PC-3 (cell line): ENCODE results near the gene RAP1GAP2. TPM values are rescaled to one million over a fixed set of nuclear protein-coding genes. Genes with fewer than 3 reads are reported as not detected.
"Not testable (repeated sequence)": the region's sequence is repeated elsewhere in the genome, so short reads cannot be mapped to it uniquely, and the experiment has no call there.

ENCODE experiments used
- ATAC-seq: fragments of 200-7000 bp; cut with Tn5 transposase; 2 replicates; pipeline ENCODE4 v1.9.1; 2020; ENCODE audit warnings: mild to moderate bottlenecking, moderate library complexity
- BruUV-seq: library from RNA; stranded (reverse); fragments of 400-500 nt; replicated peaks from 2 replicates; lab custom pipeline; 2021; lab: Mats Ljungman, UMichigan
- CTCF ChIA-PET: fragments of 300-600 bp; sonication (Branson Sonifier 250); formaldehyde crosslinking; loops from one replicate; lab custom pipeline; 2022; ENCODE audit warnings: antibody characterized with exemption; lab: Charles Lee
- POLR2A ChIA-PET: fragments of 300-600 bp; sonication (Branson Sonifier 250); formaldehyde crosslinking; loops from one replicate; lab custom pipeline; 2022; ENCODE audit warnings: antibody characterized with exemption; ENCODE audit not compliant: unreplicated experiment; lab: Charles Lee
- DNase-seq: peaks from one replicate; pipeline ENCODE4 v3.0.0-alpha.2; 2015
- H2AFZ ChIP-seq: fragments of 300-600 bp; sonication (generic); 2 replicates; pipeline ENCODE4 v1.6.0; 2016; ENCODE audit warnings: antibody characterized with exemption, low read length
- H3F3A ChIP-seq: fragments of 300-600 bp; sonication (generic); one replicate; pipeline ENCODE4 v1.6.0; 2017; ENCODE audit warnings: antibody characterized with exemption, low read length, control low read depth, mild to moderate bottlenecking; ENCODE audit not compliant: unreplicated experiment
- H3K27ac ChIP-seq: fragments of 300-600 bp; sonication (generic); 2 replicates; pipeline ENCODE4 v1.5.1; 2016; ENCODE audit warnings: mild to moderate bottlenecking, low read length
- H3K27me3 ChIP-seq: fragments of 300-600 bp; sonication (generic); 2 replicates; pipeline ENCODE4 v1.6.1; 2016; ENCODE audit warnings: low read length, mixed read lengths
- H3K36me3 ChIP-seq: fragments of 300-600 bp; sonication (generic); 2 replicates; pipeline ENCODE4 v1.6.1; 2016; ENCODE audit warnings: low read depth, mixed run types, low read length, mixed read lengths
- H3K4me1 ChIP-seq: fragments of 300-600 bp; sonication (generic); 2 replicates; pipeline ENCODE4 v1.5.1; 2016; ENCODE audit warnings: low read length; ENCODE audit not compliant: insufficient read depth
- H3K4me2 ChIP-seq: fragments of 300-600 bp; sonication (generic); 2 replicates; pipeline ENCODE4 v1.6.0; 2016; ENCODE audit warnings: low read length
- H3K4me3 ChIP-seq: fragments of 300-600 bp; sonication (generic); 2 replicates; pipeline ENCODE4 v1.5.1; 2016; ENCODE audit warnings: mild to moderate bottlenecking, low read length, mixed read lengths
- H3K79me2 ChIP-seq: fragments of 300-600 bp; sonication (generic); 2 replicates; pipeline ENCODE4 v1.6.1; 2017; ENCODE audit warnings: low read length, mixed read lengths
- H3K9ac ChIP-seq: fragments of 300-600 bp; sonication (generic); 2 replicates; pipeline ENCODE4 v1.6.0; 2016; ENCODE audit warnings: mild to moderate bottlenecking, low read length
- H3K9me2 ChIP-seq: fragments of 300-600 bp; sonication (generic); replicated peaks from 2 replicates; pipeline ENCODE4 v1.6.1; 2016; ENCODE audit warnings: mixed run types, low read length, mixed read lengths
- H3K9me3 ChIP-seq: fragments of 300-600 bp; sonication (generic); 2 replicates; pipeline ENCODE4 v1.6.1; 2016; ENCODE audit warnings: low read length, mixed read lengths
- H4K20me1 ChIP-seq: fragments of 300-600 bp; sonication (generic); 2 replicates; pipeline ENCODE4 v1.6.1; 2016; ENCODE audit warnings: low read length, mixed read lengths
- EZH2 ChIP-seq: fragments of 300-600 bp; sonication (generic); IDR thresholded peaks from one replicate; pipeline ENCODE4 v1.6.1; 2017; ENCODE audit warnings: antibody characterized with exemption, mild to moderate bottlenecking, low read length; ENCODE audit not compliant: unreplicated experiment
- EZH2phosphoT487 ChIP-seq: fragments of 300-600 bp; sonication (generic); IDR thresholded peaks from 2 replicates; pipeline ENCODE4 v1.6.1; 2018; ENCODE audit warnings: mild to moderate bottlenecking, antibody characterized with exemption, low read length, borderline replicate concordance
- intact Hi-C: fragments of 100-400 bp; cut with micrococcal nuclease; formaldehyde crosslinking; loops from 2 replicates; pipeline ENCODE4 v1.9.0; 2023
- total RNA-seq: library from RNA; depleted of rRNA; stranded (reverse); fragments of >200 nt; gene quantifications from 2 replicates; pipeline ENCODE4 v1.2.3, GENCODE V29; 2014
- TF ChIP-seq, protein P1 (sequence below): fragments of 300-600 bp; sonication (generic); conservative IDR thresholded peaks from 2 replicates; pipeline ENCODE4 v1.5.1; 2017; ENCODE audit warnings: antibody characterized with exemption, low read depth, mild to moderate bottlenecking, low read length

RAP1GAP2 gene
- total RNA-seq, 1 experiment from 2014 or later: 14.5 TPM

DNA sequence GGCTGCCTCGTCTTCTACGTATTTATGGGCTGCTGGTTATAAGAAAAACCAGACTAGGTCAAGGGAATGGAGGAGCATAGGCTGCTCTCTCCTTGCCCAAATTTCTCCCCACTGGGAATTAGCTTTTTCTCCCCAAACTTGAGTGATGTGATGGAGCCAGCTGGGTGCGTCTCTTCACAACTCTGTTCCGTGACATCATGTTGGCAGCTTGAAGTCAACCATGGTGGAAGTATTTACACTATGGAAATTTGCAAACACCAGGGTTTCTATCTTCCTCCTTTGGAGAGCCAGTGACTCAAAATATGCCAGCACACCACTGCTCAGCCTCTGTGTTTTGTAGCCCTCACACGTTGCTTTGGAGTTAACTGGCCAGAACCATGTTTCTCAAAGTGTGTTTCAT lies 189.1 kb downstream of the RAP1GAP2 start:
- no peaks in the 10 kb centered on the region for H3K4me1 ChIP-seq
- H3K4me2 ChIP-seq: no peak overlapping the region
- TF ChIP-seq, protein P1, sequence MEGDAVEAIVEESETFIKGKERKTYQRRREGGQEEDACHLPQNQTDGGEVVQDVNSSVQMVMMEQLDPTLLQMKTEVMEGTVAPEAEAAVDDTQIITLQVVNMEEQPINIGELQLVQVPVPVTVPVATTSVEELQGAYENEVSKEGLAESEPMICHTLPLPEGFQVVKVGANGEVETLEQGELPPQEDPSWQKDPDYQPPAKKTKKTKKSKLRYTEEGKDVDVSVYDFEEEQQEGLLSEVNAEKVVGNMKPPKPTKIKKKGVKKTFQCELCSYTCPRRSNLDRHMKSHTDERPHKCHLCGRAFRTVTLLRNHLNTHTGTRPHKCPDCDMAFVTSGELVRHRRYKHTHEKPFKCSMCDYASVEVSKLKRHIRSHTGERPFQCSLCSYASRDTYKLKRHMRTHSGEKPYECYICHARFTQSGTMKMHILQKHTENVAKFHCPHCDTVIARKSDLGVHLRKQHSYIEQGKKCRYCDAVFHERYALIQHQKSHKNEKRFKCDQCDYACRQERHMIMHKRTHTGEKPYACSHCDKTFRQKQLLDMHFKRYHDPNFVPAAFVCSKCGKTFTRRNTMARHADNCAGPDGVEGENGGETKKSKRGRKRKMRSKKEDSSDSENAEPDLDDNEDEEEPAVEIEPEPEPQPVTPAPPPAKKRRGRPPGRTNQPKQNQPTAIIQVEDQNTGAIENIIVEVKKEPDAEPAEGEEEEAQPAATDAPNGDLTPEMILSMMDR: no peak
- TF ChIP-seq EZH2 (no peak), EZH2phosphoT487 (no peak)
- H3K9me3 ChIP-seq: no peaks in the 10 kb centered on the region
- ATAC-seq (no peak), DNase-seq (no peak)
- H4K20me1 ChIP-seq: no peaks in the 10 kb centered on the region
- no TSS peak for BruUV-seq
- no peaks in the 10 kb centered on the region for H3K9me2 ChIP-seq
- intact Hi-C loops: no loop called here
- no peak overlapping the region for H3K4me3 ChIP-seq
- H3K27me3 ChIP-seq: no peaks in the 10 kb centered on the region
- CTCF ChIA-PET: no interaction called here
- H3F3A ChIP-seq: no peaks in the 10 kb centered on the region
- POLR2A ChIA-PET: no interaction called here
- H2AFZ ChIP-seq: no peak overlapping the region
- H3K9ac ChIP-seq: no peak overlapping the region
- no peaks in the 10 kb centered on the region; the same call in 1 of the 2 replicates for H3K36me3 ChIP-seq
- H3K27ac ChIP-seq: no peak overlapping the region
- H3K79me2 ChIP-seq: no peaks in the 10 kb centered on the region

- H3K9ac ChIP-seq: no peak overlapping the region
- H3K4me2 ChIP-seq: no peak overlapping the region
- ATAC-seq (no peak), DNase-seq (no peak)
- no TSS peak for BruUV-seq
- H3K79me2 ChIP-seq: no peaks in the 10 kb centered on the region
- TF ChIP-seq, protein P1: no peak
- TF ChIP-seq EZH2 (no peak), EZH2phosphoT487 (no peak)
- no peaks in the 10 kb centered on the region for H3K9me3 ChIP-seq
- H3K4me3 ChIP-seq: no peak overlapping the region
- intact Hi-C loops: no loop called here
- POLR2A ChIA-PET: no interaction called here
- H3K27me3 ChIP-seq: no peaks in the 10 kb centered on the region
- no peak overlapping the region for H2AFZ ChIP-seq
- H3K36me3 ChIP-seq: no peaks in the 10 kb centered on the region; the same call in 1 of the 2 replicates
- CTCF ChIA-PET: no interaction called here
- H3K27ac ChIP-seq: no peak overlapping the region
- H3K9me2 ChIP-seq: no peaks in the 10 kb centered on the region
- H3K4me1 ChIP-seq: no peaks in the 10 kb centered on the region
- no peaks in the 10 kb centered on the region for H3F3A ChIP-seq
- no peaks in the 10 kb centered on the region for H4K20me1 ChIP-seq
These were observed 190.7 kb downstream of the RAP1GAP2 start for GRCh38 chr17:2986925-2987324.

GRCh38 chr17:2989396-2989795 lies 193.2 kb downstream of the RAP1GAP2 start:
- H3K79me2 ChIP-seq, H3K4me3 ChIP-seq, H3F3A ChIP-seq, H3K4me2 ChIP-seq, H3K9me2 ChIP-seq, H3K9ac ChIP-seq, POLR2A ChIA-PET, H4K20me1 ChIP-seq, H3K27me3 ChIP-seq, H3K9me3 ChIP-seq, CTCF ChIA-PET, H3K4me1 ChIP-seq, DNase-seq, intact Hi-C loops, ATAC-seq, H3K27ac ChIP-seq, BruUV-seq, H2AFZ ChIP-seq, H3K36me3 ChIP-seq: not testable (repeated sequence)
